ENCODE data around the gene TMEM167A.

DNA sequence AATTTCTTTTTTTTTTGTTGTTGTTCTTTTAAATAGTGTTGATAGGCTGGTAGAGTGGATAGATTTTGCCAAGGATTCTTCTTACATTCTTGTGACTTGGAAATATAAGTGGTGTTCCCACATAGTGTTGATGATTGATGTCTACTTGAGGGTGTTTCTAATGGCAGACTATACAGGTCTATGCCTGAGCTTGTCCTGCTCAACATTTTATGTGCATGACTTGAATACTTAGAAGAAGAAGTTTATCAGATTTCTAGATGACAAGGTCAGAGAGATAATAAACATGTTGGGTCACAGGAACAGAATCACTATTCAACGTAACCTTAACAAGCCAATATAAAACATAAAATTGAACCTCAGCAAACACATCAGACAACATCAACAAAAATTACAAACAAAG, 24.3 kb upstream of the TMEM167A start:
- TF ChIP-seq CTCF (IDR thresholded peaks at IDR 0.05) (no peak), POLR2A (IDR thresholded peaks at IDR 0.05) (no peak), EP300 (IDR thresholded peaks at IDR 0.05) (no peak)

All from gastroesophageal sphincter (tissue), 3 donors.